MM.1S (cell line): ENCODE measurements around the gene FCHO2.

Experiments
- EZH2 ChIP-seq: fragments of 300-600 bp; sonication (generic); optimal IDR thresholded peaks from 2 replicates; pipeline ENCODE3; 2017; ENCODE audit warnings: low read depth, mild to moderate bottlenecking, antibody characterized with exemption, low read length, mixed read lengths
- EZH2phosphoT487 ChIP-seq: fragments of 300-600 bp; sonication (generic); IDR thresholded peaks from 2 replicates; pipeline ENCODE4 v1.6.1; 2018; ENCODE audit warnings: antibody characterized with exemption, low read length
- TF ChIP-seq, protein P1 (sequence below): fragments of 300-600 bp; sonication (generic); IDR thresholded peaks from 2 replicates; pipeline ENCODE4 v1.5.1; 2016; ENCODE audit warnings: antibody characterized with exemption, low read length, mixed read lengths

DNA sequence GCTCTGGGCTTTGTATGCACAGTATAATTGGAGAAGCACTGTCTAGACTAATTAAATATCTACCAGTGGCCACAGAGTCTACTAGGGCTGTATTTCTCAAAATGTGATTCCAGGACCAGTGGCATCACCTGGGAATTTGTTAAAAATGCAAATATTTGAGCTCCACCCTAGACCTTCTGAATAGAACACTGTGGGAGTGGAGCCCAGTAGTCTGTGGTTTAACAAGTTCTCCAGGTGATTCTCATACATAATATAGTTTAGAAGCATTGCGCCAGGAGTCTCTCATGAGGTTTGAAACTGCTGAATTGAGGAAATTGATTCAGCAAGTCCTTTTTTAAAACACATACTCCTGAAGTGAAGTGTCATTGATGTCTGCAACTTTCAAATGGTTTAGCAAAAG lies 74.7 kb downstream of the FCHO2 start:
- TF ChIP-seq, protein P1, sequence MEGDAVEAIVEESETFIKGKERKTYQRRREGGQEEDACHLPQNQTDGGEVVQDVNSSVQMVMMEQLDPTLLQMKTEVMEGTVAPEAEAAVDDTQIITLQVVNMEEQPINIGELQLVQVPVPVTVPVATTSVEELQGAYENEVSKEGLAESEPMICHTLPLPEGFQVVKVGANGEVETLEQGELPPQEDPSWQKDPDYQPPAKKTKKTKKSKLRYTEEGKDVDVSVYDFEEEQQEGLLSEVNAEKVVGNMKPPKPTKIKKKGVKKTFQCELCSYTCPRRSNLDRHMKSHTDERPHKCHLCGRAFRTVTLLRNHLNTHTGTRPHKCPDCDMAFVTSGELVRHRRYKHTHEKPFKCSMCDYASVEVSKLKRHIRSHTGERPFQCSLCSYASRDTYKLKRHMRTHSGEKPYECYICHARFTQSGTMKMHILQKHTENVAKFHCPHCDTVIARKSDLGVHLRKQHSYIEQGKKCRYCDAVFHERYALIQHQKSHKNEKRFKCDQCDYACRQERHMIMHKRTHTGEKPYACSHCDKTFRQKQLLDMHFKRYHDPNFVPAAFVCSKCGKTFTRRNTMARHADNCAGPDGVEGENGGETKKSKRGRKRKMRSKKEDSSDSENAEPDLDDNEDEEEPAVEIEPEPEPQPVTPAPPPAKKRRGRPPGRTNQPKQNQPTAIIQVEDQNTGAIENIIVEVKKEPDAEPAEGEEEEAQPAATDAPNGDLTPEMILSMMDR: no peak
- TF ChIP-seq EZH2 (no peak), EZH2phosphoT487 (no peak)
